Cardiac septum (tissue), 1 donor: ENCODE data around the gene ASPM. TPM values are rescaled to one million over a fixed set of nuclear protein-coding genes. Genes with fewer than 3 reads are reported as not detected.

ENCODE experiments used
- DNase-seq: peaks from one replicate; pipeline ENCODE4 v3.0.0-alpha.2; 2020; ENCODE audit warnings: low spot score
- intact Hi-C: fragments of 100-400 bp; cut with DNase I; formaldehyde crosslinking; loops from one replicate; pipeline ENCODE4 v1.14.0; 2022
- long read RNA-seq: library from polyadenylated mRNA; unstranded; transcript quantifications from one replicate; pipeline ENCODE4 v2.0.0, GENCODE V29; 2021
- total RNA-seq: library from RNA; stranded (reverse); fragmentation: NEBNext Ultra II Directional; extraction: Animal tissue kit (Norgen Biotek cat#: 25700); gene quantifications from one replicate; pipeline ENCODE4 v1.2.1, GENCODE V29; 2021
- donor health status: DM: no; HTN: no; CAD: no.

The ASPM gene, protein sequence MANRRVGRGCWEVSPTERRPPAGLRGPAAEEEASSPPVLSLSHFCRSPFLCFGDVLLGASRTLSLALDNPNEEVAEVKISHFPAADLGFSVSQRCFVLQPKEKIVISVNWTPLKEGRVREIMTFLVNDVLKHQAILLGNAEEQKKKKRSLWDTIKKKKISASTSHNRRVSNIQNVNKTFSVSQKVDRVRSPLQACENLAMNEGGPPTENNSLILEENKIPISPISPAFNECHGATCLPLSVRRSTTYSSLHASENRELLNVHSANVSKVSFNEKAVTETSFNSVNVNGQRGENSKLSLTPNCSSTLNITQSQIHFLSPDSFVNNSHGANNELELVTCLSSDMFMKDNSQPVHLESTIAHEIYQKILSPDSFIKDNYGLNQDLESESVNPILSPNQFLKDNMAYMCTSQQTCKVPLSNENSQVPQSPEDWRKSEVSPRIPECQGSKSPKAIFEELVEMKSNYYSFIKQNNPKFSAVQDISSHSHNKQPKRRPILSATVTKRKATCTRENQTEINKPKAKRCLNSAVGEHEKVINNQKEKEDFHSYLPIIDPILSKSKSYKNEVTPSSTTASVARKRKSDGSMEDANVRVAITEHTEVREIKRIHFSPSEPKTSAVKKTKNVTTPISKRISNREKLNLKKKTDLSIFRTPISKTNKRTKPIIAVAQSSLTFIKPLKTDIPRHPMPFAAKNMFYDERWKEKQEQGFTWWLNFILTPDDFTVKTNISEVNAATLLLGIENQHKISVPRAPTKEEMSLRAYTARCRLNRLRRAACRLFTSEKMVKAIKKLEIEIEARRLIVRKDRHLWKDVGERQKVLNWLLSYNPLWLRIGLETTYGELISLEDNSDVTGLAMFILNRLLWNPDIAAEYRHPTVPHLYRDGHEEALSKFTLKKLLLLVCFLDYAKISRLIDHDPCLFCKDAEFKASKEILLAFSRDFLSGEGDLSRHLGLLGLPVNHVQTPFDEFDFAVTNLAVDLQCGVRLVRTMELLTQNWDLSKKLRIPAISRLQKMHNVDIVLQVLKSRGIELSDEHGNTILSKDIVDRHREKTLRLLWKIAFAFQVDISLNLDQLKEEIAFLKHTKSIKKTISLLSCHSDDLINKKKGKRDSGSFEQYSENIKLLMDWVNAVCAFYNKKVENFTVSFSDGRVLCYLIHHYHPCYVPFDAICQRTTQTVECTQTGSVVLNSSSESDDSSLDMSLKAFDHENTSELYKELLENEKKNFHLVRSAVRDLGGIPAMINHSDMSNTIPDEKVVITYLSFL (N-terminal part only)
- total RNA-seq: 0.57 TPM
- long read RNA-seq: 0 reads

DNA sequence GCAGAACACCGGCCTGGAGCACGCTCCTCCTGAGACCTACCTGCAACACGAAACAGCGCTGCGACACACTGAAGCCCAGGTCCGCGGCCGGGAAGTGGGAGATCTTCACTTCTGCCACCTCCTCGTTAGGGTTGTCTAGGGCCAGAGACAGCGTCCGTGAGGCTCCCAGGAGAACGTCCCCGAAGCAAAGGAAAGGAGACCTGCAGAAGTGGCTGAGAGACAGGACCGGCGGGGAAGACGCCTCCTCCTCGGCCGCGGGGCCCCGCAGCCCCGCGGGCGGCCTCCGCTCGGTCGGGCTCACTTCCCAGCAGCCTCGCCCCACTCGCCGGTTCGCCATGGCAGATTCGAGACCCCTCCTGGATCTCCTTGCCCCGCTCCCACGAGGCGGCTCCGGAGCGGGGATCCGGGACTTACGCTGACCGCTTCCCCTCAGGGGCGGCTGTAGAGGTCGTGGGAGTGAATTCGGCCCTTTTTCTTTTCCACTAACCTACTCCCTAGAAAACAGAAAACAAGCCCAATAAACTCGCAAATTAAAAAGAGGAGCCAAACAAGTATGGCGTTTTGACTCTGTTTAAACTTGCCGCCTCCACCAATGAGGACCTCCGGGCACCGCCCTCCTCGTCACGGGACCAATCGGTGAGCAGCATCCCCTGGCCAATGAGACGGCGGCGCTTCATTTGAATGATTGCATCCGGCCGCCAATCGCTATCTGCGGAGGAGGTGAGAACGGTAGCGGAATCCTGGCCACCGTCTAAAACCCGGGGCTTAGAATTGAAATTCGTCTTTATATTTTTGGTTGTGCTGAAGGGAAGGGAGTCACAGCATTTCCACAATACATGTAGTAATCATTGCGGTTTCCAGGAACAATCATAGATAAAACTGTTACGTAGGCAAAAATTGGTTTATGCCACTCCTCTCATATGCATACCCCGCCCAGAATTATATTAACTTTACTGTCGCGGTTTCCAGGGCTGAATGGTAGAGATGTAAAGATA lies at the start of gene ASPM:
TSS of gene ASPM (minus strand) at position 569 of the 995 bp plus-strand sequence. CDS start at position 337, 232 bp downstream.
- peak; percentile 97 for DNase-seq
- intact Hi-C loops: no loop called here

DNA sequence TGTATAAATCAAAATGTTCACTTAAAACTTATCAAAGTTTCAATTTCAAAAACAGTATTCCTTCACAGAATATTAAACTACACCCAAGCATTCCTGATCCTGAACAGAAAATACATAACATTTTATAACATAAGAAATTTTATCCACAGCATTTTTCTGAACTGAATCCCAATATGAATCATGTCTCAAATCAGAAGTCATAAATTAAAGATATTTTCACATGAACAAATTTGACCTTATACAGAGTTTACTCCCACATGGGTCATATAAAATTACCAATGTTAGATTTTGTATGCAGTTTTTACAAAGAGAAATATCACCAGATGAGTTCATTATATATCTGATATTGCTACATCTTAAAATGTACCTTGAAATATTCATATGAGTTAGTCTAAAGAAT lies 48.6 kb upstream of the ASPM start:
- no peak for DNase-seq
- intact Hi-C loops: loop anchor here (5.0 kb wide), 1 partner anchor 43 kb away; no protein-coding TSS in a partner anchor

DNA sequence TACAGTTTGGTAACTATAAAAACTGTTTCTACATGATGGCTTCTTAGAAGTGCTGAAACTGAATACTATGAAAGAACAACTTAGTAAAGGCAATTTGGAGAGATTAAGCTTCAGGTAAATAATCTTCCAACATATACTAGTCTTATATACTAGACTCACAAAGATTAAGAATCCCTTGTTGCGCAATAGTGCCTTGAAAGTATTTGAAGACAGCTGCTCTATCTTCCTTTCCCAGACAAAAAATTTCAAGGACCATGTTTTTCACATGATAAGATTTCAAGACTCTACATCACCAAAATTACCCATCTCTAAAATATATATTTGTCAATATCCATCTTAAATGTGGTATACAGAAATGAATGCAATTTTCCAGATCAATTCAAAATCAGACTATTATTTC lies 37.7 kb upstream of the ASPM start:
- DNase-seq: no peak
- intact Hi-C loops: loop anchor here (5.0 kb wide), 1 partner anchor 173 kb away; no protein-coding TSS in a partner anchor

DNA sequence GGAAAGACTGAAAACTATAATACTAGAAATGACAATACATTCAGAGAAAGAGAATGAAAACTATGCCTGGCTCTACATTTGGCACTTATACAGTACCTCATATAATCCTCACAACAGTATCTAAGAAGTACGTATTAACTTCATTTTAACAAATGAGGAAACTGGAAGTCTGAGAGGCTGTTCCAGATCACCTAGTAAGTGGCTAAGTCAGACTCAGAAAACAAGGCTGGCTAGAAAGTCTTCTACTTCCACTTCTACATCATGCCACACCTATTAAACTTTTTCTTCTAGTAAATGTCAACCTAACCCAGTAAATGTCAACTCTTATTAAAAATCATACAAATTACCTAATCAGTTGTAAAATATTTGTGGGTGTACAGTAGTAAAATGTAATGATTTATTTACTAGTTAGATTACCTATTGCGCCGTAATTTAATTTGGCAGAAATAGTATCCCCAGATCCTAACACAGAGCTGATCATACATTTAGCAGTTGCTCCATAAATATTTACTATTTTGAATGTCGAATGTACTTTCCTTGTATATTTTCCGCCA lies 36.8 kb upstream of the ASPM start:
- DNase-seq: no peak
- intact Hi-C loops: loop anchor here (5.0 kb wide), 1 partner anchor 174 kb away; no protein-coding TSS in a partner anchor

DNA sequence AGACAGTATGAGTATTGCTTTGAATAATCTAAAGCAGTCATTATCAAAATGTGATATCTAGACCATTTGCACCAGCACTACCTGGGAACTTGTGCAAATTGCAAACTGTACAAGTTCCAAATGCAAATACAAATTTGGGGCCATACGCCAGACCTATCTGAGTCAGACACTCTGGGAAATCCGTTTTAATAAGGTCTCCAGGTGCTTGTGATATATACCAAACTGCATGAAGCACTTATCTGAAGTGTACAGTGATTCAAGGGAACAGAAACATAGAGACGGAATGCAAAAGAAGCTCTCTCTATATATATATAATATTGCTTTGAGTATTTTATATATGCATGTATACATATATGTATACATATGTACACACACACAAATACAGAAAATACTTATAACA lies 36.2 kb upstream of the ASPM start:
- intact Hi-C loops: loop anchor here (5.0 kb wide), 1 partner anchor 175 kb away; no protein-coding TSS in a partner anchor
- DNase-seq: no peak

DNA sequence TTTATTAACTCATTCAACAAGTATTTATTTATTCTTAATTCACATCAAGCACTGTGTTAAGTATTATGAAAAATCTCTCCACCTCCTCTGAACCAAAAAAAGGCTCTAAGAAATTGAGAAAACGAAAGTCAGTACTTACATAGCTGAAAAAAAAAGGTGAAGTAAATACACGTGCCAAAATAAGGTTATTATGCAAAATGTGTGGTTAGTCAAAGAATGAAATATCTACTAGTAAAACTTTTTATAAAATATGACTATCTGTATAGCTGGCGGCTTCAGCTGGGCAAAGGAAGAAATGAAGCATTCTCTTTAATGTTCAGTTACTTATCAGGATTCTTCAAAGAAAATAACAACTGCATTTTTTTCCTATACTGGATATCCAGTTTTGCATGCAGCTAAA lies 35.5 kb upstream of the ASPM start:
- intact Hi-C loops: loop anchor here (5.0 kb wide), 1 partner anchor 175 kb away; no protein-coding TSS in a partner anchor
- DNase-seq: no peak

DNA sequence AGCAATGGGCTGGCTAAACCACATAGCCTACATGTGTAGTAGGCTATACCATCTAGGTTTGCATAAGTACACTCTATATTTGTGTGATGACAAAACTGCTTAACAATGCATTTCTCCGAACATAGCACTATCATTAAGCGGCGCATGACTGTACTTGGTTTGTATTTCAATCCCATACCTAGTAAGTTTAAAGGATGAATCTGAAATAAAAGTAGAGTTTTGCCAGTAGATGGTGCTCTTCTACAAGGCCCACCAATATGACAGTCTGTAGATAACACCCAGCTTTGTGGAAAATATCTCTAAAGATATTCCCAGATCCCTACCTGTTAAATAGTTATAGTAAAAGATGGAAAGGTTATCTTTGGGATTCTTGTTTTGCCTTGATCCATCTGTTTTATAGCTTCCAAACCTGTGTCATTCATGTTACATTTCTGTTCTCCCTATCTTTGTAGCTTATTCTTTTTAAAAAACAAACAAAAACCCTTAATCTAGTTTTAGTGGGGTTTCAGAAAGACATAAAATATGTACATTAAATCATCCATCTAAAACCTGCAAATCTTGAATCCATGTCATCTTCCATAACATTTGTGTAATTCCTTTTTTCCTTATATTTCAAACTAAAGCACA lies 33.9 kb upstream of the ASPM start:
- DNase-seq: no peak
- intact Hi-C loops: loop anchor here (5.0 kb wide), 1 partner anchor 177 kb away; no protein-coding TSS in a partner anchor

DNA sequence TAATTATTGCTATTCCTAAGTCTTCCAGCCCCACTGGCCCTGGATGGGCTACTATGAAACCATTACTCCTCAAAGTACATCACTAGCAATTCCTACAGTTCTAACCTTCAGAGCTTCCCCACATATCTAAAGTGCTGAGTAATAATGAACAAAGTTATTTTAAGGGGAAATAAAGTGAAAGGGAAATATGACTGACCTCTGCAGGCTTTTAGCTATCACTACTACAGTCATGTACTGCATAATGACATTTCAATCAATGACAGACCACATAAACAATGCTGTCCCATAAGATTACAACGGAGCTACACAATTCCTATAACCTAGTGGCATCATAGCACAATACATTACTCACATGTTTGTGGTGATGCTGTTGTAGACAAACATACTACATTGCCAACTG lies 32.5 kb upstream of the ASPM start:
- no peak for DNase-seq
- intact Hi-C loops: no loop called here

DNA sequence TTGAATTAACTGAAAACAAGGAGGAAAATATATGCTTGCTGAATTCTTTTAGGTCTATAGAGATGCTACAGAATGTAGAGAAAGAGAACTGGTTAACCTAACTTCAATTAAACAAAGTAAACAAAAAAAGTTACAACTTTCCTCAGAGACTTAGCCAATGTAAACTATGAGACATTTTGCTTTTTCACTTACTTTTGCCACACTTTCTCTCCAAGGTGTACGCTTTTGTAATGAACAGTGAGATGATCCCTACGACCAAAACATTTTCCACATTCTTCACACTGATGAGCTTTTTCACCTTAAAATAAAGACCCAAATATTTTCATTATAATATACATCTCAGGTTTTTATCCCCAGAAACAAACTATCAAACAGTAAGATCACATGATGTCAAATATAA lies 28.3 kb upstream of the ASPM start:
- no peak for DNase-seq
- intact Hi-C loops: no loop called here

DNA sequence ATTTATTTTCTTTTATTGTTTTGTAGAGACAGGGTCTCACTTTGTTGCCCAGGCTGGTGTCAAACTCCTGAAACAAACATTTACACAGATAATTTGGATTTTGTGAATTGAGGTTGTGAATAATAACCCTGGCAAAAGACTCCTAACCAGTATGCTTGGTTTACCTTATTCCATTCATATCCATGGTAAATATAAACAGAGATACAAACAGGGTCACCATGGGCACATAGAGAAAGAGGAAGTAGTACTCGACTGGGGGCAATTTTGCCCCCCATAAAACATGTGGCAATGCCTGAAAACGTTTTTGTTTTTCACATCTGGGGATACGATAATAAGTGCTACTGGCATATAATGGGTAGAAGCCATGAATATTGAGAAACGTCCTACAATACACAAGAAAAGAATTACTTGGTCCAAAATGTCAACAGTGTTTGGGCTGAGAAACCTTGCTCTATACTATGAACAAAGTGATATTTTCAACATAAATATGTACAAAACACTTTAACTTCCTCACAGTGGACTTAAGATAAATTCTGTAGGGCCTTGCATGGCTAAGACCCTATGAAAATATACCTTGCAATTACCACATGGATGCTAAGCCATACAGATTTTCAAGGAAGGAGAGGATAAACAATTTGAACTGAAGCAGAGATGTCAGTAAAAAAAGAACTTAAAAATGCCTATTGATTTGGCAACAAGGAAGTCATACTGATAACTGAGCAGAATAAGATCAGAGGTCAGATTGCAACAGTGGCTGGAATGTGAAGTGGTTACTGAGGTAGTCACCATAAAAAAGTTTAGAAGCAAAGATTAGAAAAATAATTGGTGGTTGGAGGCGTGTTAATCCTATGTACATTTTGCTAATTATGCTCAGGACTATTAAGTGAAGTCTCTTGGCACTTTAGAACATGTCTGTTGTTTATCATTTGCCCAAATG lies 27.4 kb upstream of the ASPM start:
- no peak for DNase-seq
- intact Hi-C loops: no loop called here

DNA sequence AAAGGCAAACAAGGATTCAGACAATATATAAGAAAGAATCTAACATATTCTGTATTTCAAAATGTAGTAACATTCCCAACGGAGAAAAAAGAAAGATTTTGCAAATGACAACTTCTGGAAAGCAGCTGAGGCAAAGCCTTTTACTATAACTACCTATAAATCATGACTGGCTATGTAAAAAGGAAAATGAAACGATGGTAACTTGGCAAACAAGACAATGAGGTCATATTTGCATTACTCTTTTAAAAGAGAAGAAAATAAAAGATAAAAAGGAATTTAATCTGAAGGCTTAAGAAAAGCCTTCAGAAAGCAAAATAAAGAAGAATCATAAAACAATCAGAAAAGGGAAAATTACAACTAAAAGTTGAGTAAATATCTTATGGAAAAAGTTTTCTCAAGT lies 25.1 kb upstream of the ASPM start:
- no peak for DNase-seq
- intact Hi-C loops: no loop called here

DNA sequence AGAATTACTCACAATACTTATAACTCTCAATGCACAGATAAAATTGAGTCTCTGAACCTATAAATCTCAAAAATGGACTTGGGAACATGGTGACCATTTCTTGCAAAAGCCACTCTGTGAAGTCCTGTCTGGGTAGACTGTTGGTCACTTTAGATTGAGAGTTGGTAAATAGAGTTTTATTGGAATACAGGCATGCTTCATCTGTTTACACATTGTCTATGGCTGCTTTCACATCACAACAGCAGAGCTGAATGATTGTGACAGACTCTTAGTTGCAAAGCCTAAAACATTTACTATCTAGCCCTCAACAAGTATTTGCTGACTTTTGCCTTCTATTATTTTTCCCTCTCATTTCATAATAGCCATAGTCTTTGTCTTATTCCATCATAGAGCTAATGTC lies 24.1 kb upstream of the ASPM start:
- no peak for DNase-seq
- intact Hi-C loops: no loop called here

DNA sequence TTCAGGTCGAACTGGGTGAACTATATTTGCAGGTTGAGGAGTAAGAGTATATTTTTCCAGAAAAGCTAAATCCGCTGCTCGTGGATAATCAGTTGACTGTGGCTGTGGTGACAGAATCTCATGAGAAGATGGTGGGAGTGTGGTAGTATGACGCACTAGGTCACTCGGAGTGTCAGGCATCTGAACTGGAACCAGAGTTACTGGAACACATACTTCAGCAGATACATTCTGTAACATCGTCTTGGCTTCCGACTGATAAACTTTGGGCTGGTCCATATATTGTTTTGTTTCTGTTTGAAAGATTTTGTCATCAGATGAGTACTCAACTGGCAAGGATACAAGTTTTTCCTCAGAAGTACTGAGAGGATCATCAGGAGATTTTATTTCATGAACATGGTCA lies 13.0 kb upstream of the ASPM start:
- DNase-seq: no peak
- intact Hi-C loops: no loop called here

DNA sequence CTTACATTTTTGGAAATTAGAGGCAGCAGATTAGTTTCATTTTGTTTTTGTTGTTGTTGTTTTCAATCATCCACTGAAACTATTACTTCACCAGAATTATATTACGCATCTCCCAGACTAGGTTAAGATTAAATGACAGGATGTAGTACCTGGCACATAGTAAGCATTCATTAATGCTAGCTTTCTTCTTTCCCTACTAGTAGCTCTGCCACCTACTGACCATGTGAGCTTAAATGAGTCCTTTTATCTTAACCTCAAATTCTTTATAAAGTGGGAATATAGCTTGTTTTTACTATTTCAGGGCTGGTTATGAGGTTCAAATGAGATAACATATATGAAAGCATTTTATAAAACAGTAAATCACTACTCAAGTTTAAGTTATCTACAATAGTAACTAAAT lies 10.2 kb upstream of the ASPM start:
- DNase-seq: no peak
- intact Hi-C loops: no loop called here

DNA sequence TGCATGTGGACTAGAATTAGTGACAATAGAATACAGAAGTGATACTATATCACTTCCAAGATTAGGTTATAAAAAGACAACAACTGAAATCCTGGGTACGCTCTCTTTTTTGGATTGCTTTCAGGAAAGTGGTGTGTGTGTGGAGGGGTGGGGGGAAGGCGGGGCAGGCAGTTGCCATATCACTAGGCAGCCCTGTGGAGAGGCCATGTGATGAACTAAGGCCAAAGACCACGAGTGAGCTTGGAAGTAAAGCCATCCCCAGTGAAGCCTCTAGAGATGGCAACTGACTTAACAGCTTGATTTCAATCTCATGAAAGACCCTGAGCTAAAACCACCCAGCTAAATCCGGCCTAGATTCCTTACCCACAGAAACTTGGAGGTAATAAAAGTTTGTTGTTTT lies 6.2 kb upstream of the ASPM start:
- intact Hi-C loops: loop anchor here (5.0 kb wide), 1 partner anchor 45 kb away; no protein-coding TSS in a partner anchor
- no peak for DNase-seq

DNA sequence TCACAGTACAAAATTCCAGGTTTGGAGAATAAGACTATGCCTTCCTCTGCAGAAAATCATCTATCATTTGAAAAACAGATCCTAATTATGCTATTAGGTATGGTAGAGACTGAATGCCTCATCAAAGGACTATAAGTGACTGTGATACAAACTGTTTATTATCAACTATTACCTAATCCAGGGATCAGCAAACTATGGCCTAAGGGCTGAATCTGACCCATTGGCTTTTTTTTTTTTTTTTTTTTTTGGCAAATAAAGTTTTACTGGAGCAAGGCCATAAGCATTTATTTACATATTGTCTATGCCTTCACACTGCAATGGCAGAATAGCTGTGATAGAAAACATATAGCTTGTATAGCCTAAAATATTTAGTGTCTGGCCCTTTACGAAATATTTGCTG lies 4.7 kb upstream of the ASPM start:
- intact Hi-C loops: loop anchor here (5.0 kb wide), 1 partner anchor 46 kb away; no protein-coding TSS in a partner anchor

More for the DNA sequence above, 4.7 kb upstream of the ASPM start:
- DNase-seq: no peak
